ENCODE measurements around the gene SPDYE1. TPM values are rescaled to one million over a fixed set of nuclear protein-coding genes. Genes with fewer than 3 reads are reported as not detected.

SPDYE1 gene
- total and polyA plus RNA-seq, 2 of the 13 experiments (the other 11 are each of a cell fraction or from before 2014, with no cell fraction given) = not detected

DNA sequence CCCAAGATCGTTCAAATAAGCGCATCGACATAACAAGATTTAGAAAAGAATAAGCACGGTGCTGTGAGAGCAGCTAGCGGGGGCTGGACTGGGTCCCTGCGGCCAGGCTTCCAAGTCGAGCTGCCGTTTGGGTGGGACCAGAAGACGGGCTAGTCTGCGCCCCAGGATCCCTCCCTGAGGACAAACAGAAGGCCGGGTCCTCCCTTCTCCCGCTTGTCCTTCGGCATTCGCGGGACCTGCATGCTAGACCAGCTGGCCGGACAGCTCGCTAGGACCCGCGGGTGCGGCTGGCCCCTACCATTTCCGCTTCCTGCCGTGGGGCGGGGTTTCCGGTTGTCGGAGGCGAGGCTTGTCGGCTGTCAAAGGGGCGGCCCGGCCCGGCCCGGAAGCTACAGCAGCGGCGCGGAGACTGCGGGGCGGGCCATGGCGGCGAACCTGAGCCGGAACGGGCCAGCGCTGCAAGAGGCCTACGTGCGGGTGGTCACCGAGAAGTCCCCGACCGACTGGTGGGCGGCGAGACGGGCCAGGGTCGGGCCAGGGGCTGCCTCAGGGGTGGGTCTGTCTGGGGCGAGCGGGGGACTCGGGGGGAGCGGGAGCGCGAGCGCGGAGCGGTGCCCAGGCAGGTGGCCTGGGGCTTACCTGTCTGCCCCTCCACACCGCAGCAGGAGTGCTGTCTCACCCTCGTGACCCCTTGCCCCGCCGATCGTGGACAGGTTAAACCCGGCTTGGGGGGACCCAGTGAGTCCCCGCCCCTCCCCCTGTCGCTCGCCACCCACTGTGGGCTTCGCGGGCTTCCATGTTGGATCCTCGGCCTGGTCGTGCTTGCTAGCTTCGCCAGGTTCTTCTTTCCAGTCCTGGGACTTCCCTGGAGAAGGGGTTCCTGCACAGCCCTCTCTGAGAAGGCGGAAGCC lies 46.9 kb downstream of the SPDYE1 start, which contains the start of gene DBNL (continued):
- TF ChIP-seq, protein P1, sequence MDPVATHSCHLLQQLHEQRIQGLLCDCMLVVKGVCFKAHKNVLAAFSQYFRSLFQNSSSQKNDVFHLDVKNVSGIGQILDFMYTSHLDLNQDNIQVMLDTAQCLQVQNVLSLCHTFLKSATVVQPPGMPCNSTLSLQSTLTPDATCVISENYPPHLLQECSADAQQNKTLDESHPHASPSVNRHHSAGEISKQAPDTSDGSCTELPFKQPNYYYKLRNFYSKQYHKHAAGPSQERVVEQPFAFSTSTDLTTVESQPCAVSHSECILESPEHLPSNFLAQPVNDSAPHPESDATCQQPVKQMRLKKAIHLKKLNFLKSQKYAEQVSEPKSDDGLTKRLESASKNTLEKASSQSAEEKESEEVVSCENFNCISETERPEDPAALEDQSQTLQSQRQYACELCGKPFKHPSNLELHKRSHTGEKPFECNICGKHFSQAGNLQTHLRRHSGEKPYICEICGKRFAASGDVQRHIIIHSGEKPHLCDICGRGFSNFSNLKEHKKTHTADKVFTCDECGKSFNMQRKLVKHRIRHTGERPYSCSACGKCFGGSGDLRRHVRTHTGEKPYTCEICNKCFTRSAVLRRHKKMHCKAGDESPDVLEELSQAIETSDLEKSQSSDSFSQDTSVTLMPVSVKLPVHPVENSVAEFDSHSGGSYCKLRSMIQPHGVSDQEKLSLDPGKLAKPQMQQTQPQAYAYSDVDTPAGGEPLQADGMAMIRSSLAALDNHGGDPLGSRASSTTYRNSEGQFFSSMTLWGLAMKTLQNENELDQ (CRISPR knock-in tag; IDR thresholded peaks at IDR 0.05; ENCODE audit: borderline replicate concordance) = no peak
- TF ChIP-seq GZF1 (CRISPR knock-in tag; IDR thresholded peaks at IDR 0.05) (no peak), GPN1 (CRISPR knock-in tag; IDR thresholded peaks at IDR 0.05; ENCODE audit: borderline replicate concordance) (no peak), TBX2 (CRISPR knock-in tag; IDR thresholded peaks at IDR 0.05; ENCODE audit: borderline replicate concordance) (peak; percentile 82), HES4 (CRISPR knock-in tag; IDR thresholded peaks at IDR 0.05; ENCODE audit: borderline replicate concordance) (peak; percentile 58), SRF (IDR thresholded peaks at IDR 0.05; ENCODE audit: low read depth, low read length) (no peak), GLI4 (CRISPR knock-in tag; IDR thresholded peaks at IDR 0.05; ENCODE audit: borderline replicate concordance) (no peak), FOXC1 (CRISPR knock-in tag; IDR thresholded peaks at IDR 0.05; ENCODE audit: borderline replicate concordance) (peak; percentile 50; the same call in 1 of the 2 replicates), TAF1 (CRISPR knock-in tag; IDR thresholded peaks at IDR 0.05) (peak; percentile 84), SOX5 (CRISPR knock-in tag; IDR thresholded peaks at IDR 0.05; ENCODE audit: borderline replicate concordance) (peak; percentile 64; the same call in 1 of the 2 replicates), HDAC6 (IDR thresholded peaks at IDR 0.05; ENCODE audit: low read depth, low read length) (no peak), HCFC1 (IDR thresholded peaks at IDR 0.05; ENCODE audit: low read depth, low read length) (peak; percentile 26; the same call in 1 of the 2 replicates), ZNF333 (CRISPR knock-in tag; IDR thresholded peaks at IDR 0.05; ENCODE audit: borderline replicate concordance) (0 out of 2 replicates have a peak, but pooled peaks have one; percentile 73), MYNN (CRISPR knock-in tag; IDR thresholded peaks at IDR 0.05; ENCODE audit: low read depth) (no peak), BRCA1 (CRISPR knock-in tag; IDR thresholded peaks at IDR 0.05) (peak; percentile 69; the same call in 1 of the 2 replicates), ELF1 (CRISPR knock-in tag; IDR thresholded peaks at IDR 0.05) (peak; percentile 95)
- TF ChIP-seq, protein P2, sequence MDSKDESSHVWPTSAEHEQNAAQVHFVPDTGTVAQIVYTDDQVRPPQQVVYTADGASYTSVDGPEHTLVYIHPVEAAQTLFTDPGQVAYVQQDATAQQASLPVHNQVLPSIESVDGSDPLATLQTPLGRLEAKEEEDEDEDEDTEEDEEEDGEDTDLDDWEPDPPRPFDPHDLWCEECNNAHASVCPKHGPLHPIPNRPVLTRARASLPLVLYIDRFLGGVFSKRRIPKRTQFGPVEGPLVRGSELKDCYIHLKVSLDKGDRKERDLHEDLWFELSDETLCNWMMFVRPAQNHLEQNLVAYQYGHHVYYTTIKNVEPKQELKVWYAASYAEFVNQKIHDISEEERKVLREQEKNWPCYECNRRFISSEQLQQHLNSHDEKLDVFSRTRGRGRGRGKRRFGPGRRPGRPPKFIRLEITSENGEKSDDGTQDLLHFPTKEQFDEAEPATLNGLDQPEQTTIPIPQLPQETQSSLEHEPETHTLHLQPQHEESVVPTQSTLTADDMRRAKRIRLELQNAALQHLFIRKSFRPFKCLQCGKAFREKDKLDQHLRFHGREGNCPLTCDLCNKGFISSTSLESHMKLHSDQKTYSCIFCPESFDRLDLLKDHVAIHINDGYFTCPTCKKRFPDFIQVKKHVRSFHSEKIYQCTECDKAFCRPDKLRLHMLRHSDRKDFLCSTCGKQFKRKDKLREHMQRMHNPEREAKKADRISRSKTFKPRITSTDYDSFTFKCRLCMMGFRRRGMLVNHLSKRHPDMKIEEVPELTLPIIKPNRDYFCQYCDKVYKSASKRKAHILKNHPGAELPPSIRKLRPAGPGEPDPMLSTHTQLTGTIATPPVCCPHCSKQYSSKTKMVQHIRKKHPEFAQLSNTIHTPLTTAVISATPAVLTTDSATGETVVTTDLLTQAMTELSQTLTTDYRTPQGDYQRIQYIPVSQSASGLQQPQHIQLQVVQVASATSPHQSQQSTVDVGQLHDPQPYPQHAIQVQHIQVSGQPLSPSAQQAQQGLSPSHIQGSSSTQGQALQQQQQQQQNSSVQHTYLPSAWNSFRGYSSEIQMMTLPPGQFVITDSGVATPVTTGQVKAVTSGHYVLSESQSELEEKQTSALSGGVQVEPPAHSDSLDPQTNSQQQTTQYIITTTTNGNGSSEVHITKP (CRISPR knock-in tag; IDR thresholded peaks at IDR 0.05; ENCODE audit: low read depth) = 0 out of 2 replicates have a peak, but pooled peaks have one; percentile 46
- TF ChIP-seq, protein P3, sequence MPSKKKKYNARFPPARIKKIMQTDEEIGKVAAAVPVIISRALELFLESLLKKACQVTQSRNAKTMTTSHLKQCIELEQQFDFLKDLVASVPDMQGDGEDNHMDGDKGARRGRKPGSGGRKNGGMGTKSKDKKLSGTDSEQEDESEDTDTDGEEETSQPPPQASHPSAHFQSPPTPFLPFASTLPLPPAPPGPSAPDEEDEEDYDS (CRISPR knock-in tag; IDR thresholded peaks at IDR 0.05) = peak; percentile 60
- TF ChIP-seq, protein P4, sequence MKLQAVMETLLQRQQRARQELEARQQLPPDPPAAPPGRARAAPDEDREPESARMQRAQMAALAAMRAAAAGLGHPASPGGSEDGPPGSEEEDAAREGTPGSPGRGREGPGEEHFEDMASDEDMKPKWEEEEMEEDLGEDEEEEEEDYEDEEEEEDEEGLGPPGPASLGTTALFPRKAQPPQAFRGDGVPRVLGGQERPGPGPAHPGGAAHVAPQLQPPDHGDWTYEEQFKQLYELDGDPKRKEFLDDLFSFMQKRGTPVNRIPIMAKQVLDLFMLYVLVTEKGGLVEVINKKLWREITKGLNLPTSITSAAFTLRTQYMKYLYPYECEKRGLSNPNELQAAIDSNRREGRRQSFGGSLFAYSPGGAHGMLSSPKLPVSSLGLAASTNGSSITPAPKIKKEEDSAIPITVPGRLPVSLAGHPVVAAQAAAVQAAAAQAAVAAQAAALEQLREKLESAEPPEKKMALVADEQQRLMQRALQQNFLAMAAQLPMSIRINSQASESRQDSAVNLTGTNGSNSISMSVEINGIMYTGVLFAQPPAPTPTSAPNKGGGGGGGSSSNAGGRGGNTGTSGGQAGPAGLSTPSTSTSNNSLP (IDR thresholded peaks at IDR 0.05; ENCODE audit: low read depth, low read length) = no peak
